Right cardiac atrium (tissue), 5 donors: ENCODE results near the gene PRPSAP2. TPM values are rescaled to one million over a fixed set of nuclear protein-coding genes. Genes with fewer than 3 reads are reported as not detected.

Experiments used
- ATAC-seq, 2 donors: fragments of 200-7000 bp; cut with Tn5 transposase; one replicate each; pipeline versions ENCODE4 v1.8.0 to v1.9.1; 2020; ENCODE audit warnings: moderate library complexity in 2 of 2, mild to moderate bottlenecking in 1 of 2
- DNase-seq, 3 donors: peaks; one replicate each; pipeline ENCODE4 v3.0.0-alpha.2; 2020
- H3K27ac ChIP-seq: one replicate; pipeline ENCODE4 v1.5.1; 2013; ENCODE audit warnings: mild to moderate bottlenecking, low read length, control low read depth, moderate library complexity
- H3K27me3 ChIP-seq: one replicate; pipeline ENCODE4 v1.6.1; 2013; ENCODE audit not compliant: control insufficient read depth, insufficient read depth
- H3K4me1 ChIP-seq: one replicate; pipeline ENCODE4 v1.6.1; 2013; ENCODE audit warnings: low read length; ENCODE audit not compliant: control insufficient read depth, insufficient read depth
- H3K4me3 ChIP-seq: one replicate; pipeline ENCODE4 v1.5.1; 2013; ENCODE audit warnings: low read length, control low read depth
- H3K9me3 ChIP-seq: one replicate; pipeline ENCODE4 v1.6.1; 2013; ENCODE audit warnings: low read length; ENCODE audit not compliant: control insufficient read depth
- WGBS: extraction: QIAGEN DNeasy Blood & Tissue Kit; methylation state at CpG from one replicate; pipeline ENCODE4 v1.1.7; 2013; 5-methylcytosine and 5-hydroxymethylcytosine counted together
- intact Hi-C, 4 donors: fragments of 100-400 bp; cut with DNase I; formaldehyde crosslinking; loops; one replicate each; pipeline versions ENCODE4 v1.11.0 to v1.14.0; 2022 to 2023
- polyA plus RNA-seq: library from polyadenylated mRNA; stranded (reverse); fragments of 200-250 nt; gene quantifications from one replicate; pipeline ENCODE4 v1.2.3, GENCODE V29; 2013
- total RNA-seq, 4 donors: library from RNA; stranded (reverse); fragmentation: NEBNext Ultra II Directional; extraction: Animal tissue kit (Norgen Biotek cat#: 25700); gene quantifications; one replicate each; pipeline ENCODE4 v1.2.1, GENCODE V29; 2021
- donor health status: healthy with polysubstance abuse.
- donor health status: DM: no; HTN: yes; CAD: no.
- donor health status: DM: no; HTN: no; CAD: no.
- donor health status: DM: no; HTN: yes; CAD: no; lungs with severe emphysema.
- donor health status: DM: yes; HTN: yes; CAD: no.

The PRPSAP2 gene
- total and polyA plus RNA-seq, 5 donors, result 20.1 to 28.4 (median 27.3) TPM

DNA sequence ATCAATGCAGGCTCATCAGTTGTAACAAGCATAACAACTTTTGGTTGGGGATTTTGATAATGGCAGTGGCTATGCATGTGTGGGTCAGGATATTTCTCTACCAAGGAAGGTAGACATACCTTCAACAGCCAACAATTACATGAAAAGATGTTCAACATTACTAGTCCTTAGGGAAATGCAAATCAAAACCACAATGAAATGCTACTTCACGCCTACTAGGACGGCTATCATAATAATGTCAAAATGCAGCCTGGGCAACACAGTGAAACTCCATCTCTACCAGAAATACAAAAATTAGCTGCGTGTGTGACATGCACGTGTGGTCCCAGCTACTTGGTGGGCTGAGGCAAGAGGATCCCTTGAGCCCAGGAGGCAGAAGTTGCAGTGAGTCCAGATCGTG lies 86.7 kb downstream of the PRPSAP2 start:
- H3K27me3 ChIP-seq, result no peaks in the 10 kb centered on the region
- H3K4me1 ChIP-seq, result no peaks in the 10 kb centered on the region
- intact Hi-C loops, result no loop called here
- H3K9me3 ChIP-seq, result no peaks in the 10 kb centered on the region
- no peak overlapping the region for H3K27ac ChIP-seq
- 78% methylated on average over 5 of the region's 5 CpGs for WGBS
- DNase-seq (no peak), ATAC-seq (no peak)
- no peak overlapping the region for H3K4me3 ChIP-seq

DNA sequence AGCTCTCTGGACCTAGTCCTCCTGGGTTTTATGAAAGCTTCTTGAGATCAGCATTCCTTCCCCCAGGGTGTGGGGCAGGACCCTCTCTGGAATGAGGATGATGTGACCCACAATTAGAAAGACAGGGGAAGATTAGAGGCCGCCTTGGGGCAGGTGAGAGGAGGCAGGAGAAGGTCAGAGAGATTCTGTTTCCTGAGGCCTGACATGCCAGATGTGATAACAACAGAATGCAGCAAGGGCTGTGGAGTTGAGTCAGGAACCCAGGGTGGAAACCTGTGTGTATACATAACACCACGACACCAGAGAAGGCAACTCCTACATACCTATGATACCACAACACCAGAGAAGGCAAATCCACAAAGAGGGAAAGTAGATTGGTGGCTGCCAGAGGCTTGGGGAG lies 88.6 kb downstream of the PRPSAP2 start:
- 52% methylated on average over 2 of the region's 2 CpGs for WGBS
- no peak for ATAC-seq
- H3K27ac ChIP-seq, result no peak overlapping the region
- intact Hi-C loops, result no loop called here
- peaks cover 3% of the 10 kb centered on the region for H3K4me1 ChIP-seq
- H3K27me3 ChIP-seq, result no peaks in the 10 kb centered on the region
- no peak for DNase-seq
- H3K9me3 ChIP-seq, result no peaks in the 10 kb centered on the region
- no peak overlapping the region for H3K4me3 ChIP-seq

DNA sequence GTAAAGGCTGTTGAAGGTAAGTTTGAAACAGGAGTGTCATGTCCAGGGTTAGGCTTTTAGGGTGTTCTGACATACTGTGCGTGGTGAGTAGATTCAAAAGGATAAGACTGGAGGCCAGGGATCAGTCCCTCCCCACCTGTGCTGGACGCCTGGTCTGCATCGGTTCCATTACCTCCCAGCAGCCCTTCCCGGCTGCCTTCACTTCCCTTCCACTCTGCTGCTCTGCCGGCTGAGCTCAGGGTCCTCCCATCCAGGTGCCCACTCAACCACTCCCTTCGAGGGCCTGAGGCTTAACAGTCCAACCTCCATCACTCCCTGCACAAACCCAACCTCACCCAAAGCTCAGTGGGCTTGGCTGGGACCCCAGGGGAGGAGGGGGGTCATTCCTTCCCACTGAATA lies 89.9 kb downstream of the PRPSAP2 start:
- DNase-seq (no peak), ATAC-seq (no peak)
- Histone ChIP-seq H3K4me1 (peaks cover 3% of the 10 kb centered on the region), H3K27me3 (no peaks in the 10 kb centered on the region), H3K4me3 (no peak overlapping the region), H3K27ac (no peak overlapping the region), H3K9me3 (no peaks in the 10 kb centered on the region)
- intact Hi-C loops, result no loop called here
- 87% methylated on average over 6 of the region's 6 CpGs for WGBS

DNA sequence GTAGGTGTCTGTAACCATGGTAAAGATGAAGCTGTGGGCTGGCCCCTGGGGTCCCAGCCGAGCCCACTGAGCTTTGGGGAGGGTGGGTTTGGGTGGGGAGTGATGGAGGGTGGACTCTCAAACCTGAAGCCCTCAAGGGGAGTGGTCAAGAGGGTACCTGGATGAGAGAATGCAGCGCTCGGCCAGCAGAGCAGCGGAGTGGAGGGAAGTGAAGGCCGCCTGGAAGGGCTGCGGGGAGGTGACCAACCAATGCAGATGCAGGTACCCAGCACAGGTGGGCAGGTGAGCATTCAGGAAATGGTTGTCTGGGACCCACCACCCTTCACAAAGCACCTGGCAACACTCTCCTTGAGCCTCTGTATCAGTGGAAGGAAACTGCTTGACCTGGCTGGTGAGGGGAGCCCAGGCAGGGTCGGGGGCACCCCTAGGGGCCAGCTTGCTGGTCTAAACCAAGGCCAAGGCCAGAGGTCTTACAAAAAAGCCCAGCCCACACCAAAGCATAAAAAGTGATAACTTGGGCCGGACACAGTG lies 90.6 kb downstream of the PRPSAP2 start:
- Histone ChIP-seq H3K27ac (no peak overlapping the region), H3K9me3 (no peaks in the 10 kb centered on the region), H3K4me1 (peaks cover 3% of the 10 kb centered on the region), H3K4me3 (no peak overlapping the region), H3K27me3 (no peaks in the 10 kb centered on the region)
- ATAC-seq (no peak), DNase-seq (no peak)
- WGBS, result 83% methylated on average over 8 of the region's 8 CpGs
- intact Hi-C loops, result no loop called here

DNA sequence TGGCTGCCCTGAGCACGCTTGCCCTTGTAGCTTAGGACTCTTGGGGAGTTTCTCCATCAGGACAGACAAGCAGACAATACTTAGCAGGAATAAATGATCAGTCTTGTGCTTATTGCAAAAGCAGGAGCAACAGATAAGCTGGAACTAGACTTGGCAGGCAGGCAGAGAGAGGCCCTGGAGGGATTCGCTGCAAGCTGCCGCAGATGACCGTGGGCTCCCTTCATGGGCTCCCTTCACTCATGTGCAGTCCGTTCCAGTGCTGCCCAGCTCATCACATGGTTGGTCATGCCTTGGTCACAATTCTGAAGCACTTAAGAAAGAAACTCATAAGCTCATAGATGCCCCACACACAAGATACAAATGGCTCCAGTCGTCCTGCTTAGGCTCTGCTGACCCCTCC lies 91.6 kb downstream of the PRPSAP2 start:
- Histone ChIP-seq H3K9me3 (no peaks in the 10 kb centered on the region), H3K27ac (peak overlapping the region; percentile 47), H3K27me3 (no peaks in the 10 kb centered on the region), H3K4me1 (peaks cover 3% of the 10 kb centered on the region), H3K4me3 (no peak overlapping the region)
- peak; percentile 59 to 69 for ATAC-seq
- DNase-seq, result peak in 1 of 3 donors; percentile 74
- intact Hi-C loops, result no loop called here
- WGBS, result 33% methylated on average over 6 of the region's 6 CpGs

DNA sequence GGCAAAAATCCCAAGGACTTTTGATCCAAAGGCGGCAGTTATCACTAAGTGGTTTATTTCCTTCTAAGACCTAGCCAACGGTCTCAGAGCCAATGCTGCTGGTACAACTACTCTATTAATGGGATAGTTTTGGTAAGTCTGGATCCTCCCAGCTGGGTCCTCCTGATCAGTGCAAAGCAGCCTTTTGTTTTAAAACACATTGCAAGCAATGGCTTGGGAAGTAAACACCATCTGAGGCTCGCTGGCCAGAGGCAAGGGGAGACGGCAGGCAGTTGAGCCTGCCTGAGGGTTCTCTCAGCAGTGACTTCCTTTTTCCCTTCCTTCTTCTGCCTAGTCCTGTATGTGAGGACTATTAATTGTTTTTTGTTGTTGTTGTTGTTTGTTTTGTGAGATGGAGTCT lies 92.4 kb downstream of the PRPSAP2 start:
- Histone ChIP-seq H3K9me3 (no peaks in the 10 kb centered on the region), H3K4me1 (peaks cover 3% of the 10 kb centered on the region), H3K27me3 (no peaks in the 10 kb centered on the region), H3K4me3 (no peak overlapping the region), H3K27ac (peak overlapping the region; percentile 20)
- WGBS, result 51% methylated on average over 4 of the region's 4 CpGs
- intact Hi-C loops, result no loop called here
- no peak for ATAC-seq
- no peak for DNase-seq

DNA sequence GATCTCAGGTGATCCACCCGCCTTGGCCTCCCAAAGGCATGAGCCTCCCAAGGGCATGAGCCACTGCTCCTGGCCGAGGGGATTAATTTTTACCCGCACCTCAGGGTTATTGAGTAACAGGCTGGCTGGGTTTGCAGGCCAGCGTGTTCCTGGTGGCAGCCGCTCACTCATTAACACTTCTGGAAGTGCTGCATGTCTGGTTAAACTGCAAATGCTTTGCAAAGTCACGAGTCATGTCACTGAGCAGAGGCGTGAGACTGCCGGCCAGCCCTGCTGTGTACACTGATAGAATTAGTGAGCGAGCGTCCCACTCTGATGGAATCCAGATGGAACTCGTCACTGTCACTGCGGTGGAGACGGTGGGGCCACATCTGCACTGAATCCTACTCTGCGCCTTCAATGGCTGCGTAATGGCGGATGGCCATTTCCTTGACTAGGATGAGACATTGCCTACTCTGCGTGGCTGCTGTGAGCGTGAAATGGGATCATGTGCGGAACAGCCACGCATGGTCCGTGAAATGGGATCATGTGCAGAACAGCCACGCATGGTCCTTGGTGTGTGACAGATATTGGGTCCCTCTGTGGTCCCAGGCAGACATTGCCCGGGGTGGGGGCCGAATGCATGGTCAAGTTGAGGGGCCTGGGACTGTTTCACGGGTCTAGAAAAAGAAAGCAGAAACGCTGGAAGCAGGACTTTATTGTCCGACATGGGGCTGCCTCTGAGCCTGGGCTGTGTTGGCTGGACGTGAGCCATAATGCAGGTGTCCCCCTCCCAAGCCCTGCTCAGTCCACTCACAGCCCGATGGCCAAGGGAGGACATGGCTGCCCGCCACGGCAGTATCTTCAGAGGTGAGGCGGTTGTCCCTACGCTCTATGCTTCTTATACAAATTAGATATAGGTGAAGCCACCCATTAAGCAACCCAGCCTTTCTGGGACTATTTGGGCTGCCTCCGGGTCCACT lies 93.3 kb downstream of the PRPSAP2 start:
- Histone ChIP-seq H3K4me1 (peaks cover 3% of the 10 kb centered on the region), H3K27ac (peak overlapping the region; percentile 33), H3K4me3 (no peak overlapping the region), H3K9me3 (no peaks in the 10 kb centered on the region), H3K27me3 (no peaks in the 10 kb centered on the region)
- intact Hi-C loops, result no loop called here
- WGBS, result 66% methylated on average over 34 of the region's 34 CpGs
- peak in 1 of 3 donors; percentile 84 for DNase-seq
- peak; percentile 72 to 77 for ATAC-seq

DNA sequence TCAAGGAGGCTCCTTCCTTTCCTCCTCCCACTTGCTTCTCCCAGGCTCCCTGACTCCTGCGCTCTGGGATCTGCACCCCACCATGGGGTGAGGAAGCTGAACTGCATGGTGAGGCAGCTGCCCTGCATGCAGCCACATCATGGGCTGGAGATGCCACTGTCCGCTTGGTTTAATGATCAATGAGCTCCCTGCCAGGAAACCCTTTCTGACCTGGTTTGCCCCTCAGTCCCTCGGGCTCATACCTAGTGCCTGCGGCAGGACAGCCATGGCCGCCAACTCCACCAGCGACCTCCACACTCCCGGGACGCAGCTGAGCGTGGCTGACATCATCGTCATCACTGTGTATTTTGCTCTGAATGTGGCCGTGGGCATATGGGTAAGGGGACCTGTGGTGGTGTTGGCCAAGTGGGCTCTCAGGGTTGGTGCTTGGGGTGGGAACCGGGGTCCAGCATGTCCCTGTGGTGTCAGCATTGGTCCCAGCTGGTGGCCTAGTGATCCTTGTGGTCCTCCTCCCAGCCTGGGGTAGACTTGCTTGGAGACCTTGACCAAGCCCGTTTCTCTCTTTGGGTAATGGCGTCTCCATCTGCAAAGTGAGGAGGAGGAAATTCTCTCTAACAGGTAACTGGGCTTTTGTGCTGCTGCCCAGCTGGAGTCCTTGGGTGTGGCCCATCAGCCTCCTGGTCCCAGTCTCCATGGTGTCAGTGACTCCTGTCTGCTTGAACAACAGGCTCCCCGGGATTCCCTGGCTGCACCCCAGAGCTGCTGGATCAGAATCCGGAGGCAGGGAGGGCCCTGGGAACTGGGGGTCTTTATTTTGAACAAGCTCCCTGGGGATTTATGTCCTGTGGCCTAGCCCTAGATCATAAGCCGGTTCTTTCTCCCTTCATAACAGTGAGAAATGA lies 94.3 kb downstream of the PRPSAP2 start, which contains the start of gene SLC5A10:
SLC5A10 (plus strand) TSS at position 225 of the 902 bp plus-strand sequence; CDS start at position 266, 41 bp downstream.
- Histone ChIP-seq H3K27ac (peak within 1 kb of the TSS; percentile 33), H3K27me3 (no peaks in the 10 kb centered on the region), H3K9me3 (no peaks in the 10 kb centered on the region), H3K4me1 (peaks cover 3% of the 10 kb centered on the region), H3K4me3 (no peak within 1 kb of the TSS)
- intact Hi-C loops, result no loop called here
- peak in 1 of 2 donors; percentile 25 for ATAC-seq
- DNase-seq, result peak in 1 of 3 donors; percentile 49
- 86% methylated on average over 17 of the region's 17 CpGs for WGBS

DNA sequence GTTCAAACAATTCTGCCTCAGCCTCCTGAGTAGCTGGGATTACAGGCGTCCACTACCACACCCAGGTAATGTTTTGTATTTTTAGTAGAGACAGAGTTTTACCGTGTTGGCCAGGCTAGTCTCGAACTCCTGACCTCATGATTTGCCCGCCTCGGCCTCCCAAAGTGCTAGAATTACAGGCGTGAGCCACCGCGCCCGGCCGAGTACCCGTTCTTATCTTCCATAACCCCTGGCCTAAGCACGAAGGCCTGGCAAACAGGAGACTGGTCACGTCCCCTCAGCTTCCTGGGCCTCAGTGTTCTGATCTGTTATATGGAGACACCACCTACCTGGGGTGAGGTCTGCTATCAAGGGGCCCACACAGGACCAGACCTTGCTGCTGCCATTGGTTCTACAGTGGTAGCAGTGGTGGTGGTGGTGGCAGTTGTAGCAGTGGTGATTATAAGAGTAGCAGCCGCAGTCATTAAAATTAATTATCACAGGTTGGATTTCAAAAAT lies 95.3 kb downstream of the PRPSAP2 start:
- H3K9me3 ChIP-seq, result no peaks in the 10 kb centered on the region
- H3K4me1 ChIP-seq, result peaks cover 3% of the 10 kb centered on the region
- intact Hi-C loops, result no loop called here
- ATAC-seq (no peak), DNase-seq (peak in 1 of 3 donors; percentile 13)
- 95% methylated on average over 14 of the region's 14 CpGs for WGBS
- H3K27ac ChIP-seq, result no peak overlapping the region
- no peak overlapping the region for H3K4me3 ChIP-seq
- H3K27me3 ChIP-seq, result no peaks in the 10 kb centered on the region

DNA sequence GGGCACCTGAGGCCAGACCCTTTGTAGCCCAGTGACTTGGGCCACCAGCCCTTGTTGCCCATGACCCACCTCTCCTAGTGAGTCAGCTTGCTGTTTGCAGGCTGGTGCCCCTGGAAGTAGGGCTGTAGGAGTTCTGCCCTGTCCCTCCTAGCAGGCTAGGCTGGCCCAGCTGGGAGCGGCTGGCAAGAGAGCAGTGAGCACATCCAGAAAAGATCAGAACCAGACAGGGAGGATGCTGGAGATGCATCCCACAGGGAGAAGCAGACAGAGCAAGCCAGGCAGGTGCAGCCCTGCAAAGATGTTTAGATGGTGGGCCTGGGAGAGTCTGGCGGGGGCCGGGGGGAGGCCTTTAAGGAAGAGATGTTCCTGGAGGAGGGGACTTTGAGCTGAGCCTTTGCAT lies 96.4 kb downstream of the PRPSAP2 start:
- intact Hi-C loops, result no loop called here
- 91% methylated on average over 3 of the region's 3 CpGs for WGBS
- DNase-seq (peak in 1 of 3 donors; percentile 25), ATAC-seq (no peak)
- no peaks in the 10 kb centered on the region for H3K27me3 ChIP-seq
- H3K4me3 ChIP-seq, result no peak overlapping the region
- H3K9me3 ChIP-seq, result no peaks in the 10 kb centered on the region
- H3K4me1 ChIP-seq, result peaks cover 3% of the 10 kb centered on the region
- no peak overlapping the region for H3K27ac ChIP-seq
